Activated T-cell treated with anti-CD3 and anti-CD28 coated beads for 48 hours (primary cell): Measurements from ENCODE around the gene HMCN2.
"Not testable (repeated sequence)": the region's sequence is repeated elsewhere in the genome, so short reads cannot be mapped to it uniquely, and the experiment has no call there.

ENCODE experiments used
- DNase-seq: peaks from one replicate; pipeline ENCODE4 v3.0.0-alpha.2; 2020; ENCODE audit warnings: low read depth

Gene HMCN2

GRCh38 chr9:130240410-130241197 lies 25.0 kb upstream of the HMCN2 start:
- no peak for DNase-seq

- DNase-seq: no peak
Observed at GRCh38 chr9:130241198-130241535, 24.4 kb upstream of the HMCN2 start.

GRCh38 chr9:130242270-130243014 lies 23.1 kb upstream of the HMCN2 start:
- DNase-seq: no peak

GRCh38 chr9:130243015-130243881 lies 22.3 kb upstream of the HMCN2 start:
- DNase-seq: peak; percentile 75

GRCh38 chr9:130243882-130244170 lies 21.7 kb upstream of the HMCN2 start:
- no peak for DNase-seq

GRCh38 chr9:130244548-130245165 lies 20.9 kb upstream of the HMCN2 start:
- DNase-seq: no peak

- no peak for DNase-seq
Observed at GRCh38 chr9:130245474-130245873, 20.1 kb upstream of the HMCN2 start.

- DNase-seq: no peak
Observed at GRCh38 chr9:130246126-130246525, 19.4 kb upstream of the HMCN2 start.

- no peak for DNase-seq
Observed at GRCh38 chr9:130254747-130255630, 10.6 kb upstream of the HMCN2 start.

- DNase-seq: no peak
Observed at GRCh38 chr9:130255631-130256134, 9.9 kb upstream of the HMCN2 start.

GRCh38 chr9:130256644-130257043 lies 8.9 kb upstream of the HMCN2 start:
- no peak for DNase-seq

GRCh38 chr9:130258137-130258536 lies 7.4 kb upstream of the HMCN2 start:
- DNase-seq: not testable (repeated sequence)

- no peak for DNase-seq
Observed at GRCh38 chr9:130259044-130259443, 6.5 kb upstream of the HMCN2 start.

- DNase-seq: no peak
Observed at GRCh38 chr9:130260816-130261765, 4.5 kb upstream of the HMCN2 start.

- DNase-seq: no peak
Observed at GRCh38 chr9:130262061-130262745, 3.4 kb upstream of the HMCN2 start.

GRCh38 chr9:130262771-130263170 lies 2.8 kb upstream of the HMCN2 start:
- no peak for DNase-seq

GRCh38 chr9:130263601-130264413 lies 1.8 kb upstream of the HMCN2 start:
- DNase-seq: no peak
